A549 (cell line): ENCODE measurements around the gene ZNF534.
"Not testable (repeated sequence)": the region's sequence is repeated elsewhere in the genome, so short reads cannot be mapped to it uniquely, and the experiment has no call there.

Experiments
- CBX2 ChIP-seq: fragments of 200-600 bp; sonication (generic); IDR thresholded peaks from 2 replicates; pipeline ENCODE4 v1.6.1; 2016; ENCODE audit warnings: low read depth, mild to moderate bottlenecking, borderline replicate concordance
- CHD2 ChIP-seq: fragments of 150-350 bp; IDR thresholded peaks from 2 replicates; pipeline ENCODE4 v1.6.1; 2014; ENCODE audit warnings: low read length; ENCODE audit not compliant: partially characterized antibody
- MAX ChIP-seq: IDR thresholded peaks from 2 replicates; pipeline ENCODE4 v1.6.1; 2012
- POLR2A ChIP-seq: IDR thresholded peaks from 2 replicates; pipeline ENCODE4 v1.6.1; 2012; ENCODE audit warnings: mild to moderate bottlenecking, low read length
- TF ChIP-seq, protein P1 (sequence below): fragments of >200 bp; sonication (Bioruptor Twin); formaldehyde crosslinking; IDR thresholded peaks from 3 replicates; pipeline ENCODE4 v1.5.1; 2016

DNA sequence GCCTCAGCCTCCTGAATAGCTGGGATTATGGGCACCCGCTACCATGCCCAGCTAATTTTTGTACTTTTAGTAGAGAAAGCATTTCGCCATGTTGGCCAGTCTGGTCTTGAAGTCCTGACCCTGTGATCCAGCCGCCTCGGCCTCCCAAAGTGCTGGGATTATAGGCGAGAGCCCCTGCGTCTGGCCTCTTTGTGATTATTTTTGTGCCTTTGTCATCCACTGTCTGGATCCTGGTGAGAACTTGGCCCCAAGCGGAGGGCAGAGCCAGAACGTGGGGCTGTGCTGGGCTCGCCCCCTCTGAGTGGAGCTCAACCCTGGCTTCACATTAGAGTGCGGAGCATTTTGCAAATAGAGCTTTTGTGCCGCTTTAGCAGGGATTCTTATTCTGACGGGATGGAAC, 72.0 kb downstream of the ZNF534 start:
- TF ChIP-seq, protein P1, sequence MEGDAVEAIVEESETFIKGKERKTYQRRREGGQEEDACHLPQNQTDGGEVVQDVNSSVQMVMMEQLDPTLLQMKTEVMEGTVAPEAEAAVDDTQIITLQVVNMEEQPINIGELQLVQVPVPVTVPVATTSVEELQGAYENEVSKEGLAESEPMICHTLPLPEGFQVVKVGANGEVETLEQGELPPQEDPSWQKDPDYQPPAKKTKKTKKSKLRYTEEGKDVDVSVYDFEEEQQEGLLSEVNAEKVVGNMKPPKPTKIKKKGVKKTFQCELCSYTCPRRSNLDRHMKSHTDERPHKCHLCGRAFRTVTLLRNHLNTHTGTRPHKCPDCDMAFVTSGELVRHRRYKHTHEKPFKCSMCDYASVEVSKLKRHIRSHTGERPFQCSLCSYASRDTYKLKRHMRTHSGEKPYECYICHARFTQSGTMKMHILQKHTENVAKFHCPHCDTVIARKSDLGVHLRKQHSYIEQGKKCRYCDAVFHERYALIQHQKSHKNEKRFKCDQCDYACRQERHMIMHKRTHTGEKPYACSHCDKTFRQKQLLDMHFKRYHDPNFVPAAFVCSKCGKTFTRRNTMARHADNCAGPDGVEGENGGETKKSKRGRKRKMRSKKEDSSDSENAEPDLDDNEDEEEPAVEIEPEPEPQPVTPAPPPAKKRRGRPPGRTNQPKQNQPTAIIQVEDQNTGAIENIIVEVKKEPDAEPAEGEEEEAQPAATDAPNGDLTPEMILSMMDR = not testable (repeated sequence)
- not testable (repeated sequence) for TF ChIP-seq CBX2, CHD2, POLR2A, MAX
